Measurements from ENCODE around the gene IQCH.
A peak's percentile ranks its signal among the peaks of the same experiment; 100 is the strongest.

The IQCH gene

GRCh38 chr15:67505675-67506572 is 251.3 kb downstream of the IQCH start:
- no peaks in the 10 kb centered on the region for H3K9me3 ChIP-seq (ENCODE audit: low read length)
- H3K4me2 ChIP-seq (ENCODE audit: low read length): no peak overlapping the region
- no peak overlapping the region for H2AFZ ChIP-seq (ENCODE audit: low read length)
- H3K4me3 ChIP-seq (ENCODE audit: low read depth, low read length, poor library complexity, severe bottlenecking): no peak overlapping the region
- peak overlapping the region; percentile 13 for H3K27ac ChIP-seq (ENCODE audit: low read depth, low read length, poor library complexity, severe bottlenecking)
- H3K79me2 ChIP-seq (ENCODE audit: insufficient read depth, low read length): no peaks in the 10 kb centered on the region
- no peaks in the 10 kb centered on the region for H3K9me2 ChIP-seq (ENCODE audit: low read depth, low read length)
- H3K9ac ChIP-seq (ENCODE audit: low read length): no peak overlapping the region
- H3K27me3 ChIP-seq (ENCODE audit: insufficient read depth, low read length): no peaks in the 10 kb centered on the region
- H3K4me1 ChIP-seq (ENCODE audit: insufficient read depth, low read length, severe bottlenecking): peaks cover 39% of the 10 kb centered on the region
- no peaks in the 10 kb centered on the region for H4K20me1 ChIP-seq (ENCODE audit: insufficient read depth, low read length)
- H3K36me3 ChIP-seq (ENCODE audit: insufficient read depth, low read length): peaks cover 8% of the 10 kb centered on the region; the same call in 1 of the 2 replicates
- no peaks in the 10 kb centered on the region; the same call in 1 of the 2 replicates for H3F3A ChIP-seq (ENCODE audit: insufficient read depth, low read length)
- TF ChIP-seq CTCF (IDR thresholded peaks at IDR 0.05; ENCODE audit: low read length) (no peak), EZH2 (IDR thresholded peaks at IDR 0.05; ENCODE audit: borderline replicate concordance, low read length) (no peak)

GRCh38 chr15:67506775-67507747 is 252.5 kb downstream of the IQCH start:
- no peaks in the 10 kb centered on the region for H3K9me3 ChIP-seq (ENCODE audit: low read length)
- H3K4me2 ChIP-seq (ENCODE audit: low read length): no peak overlapping the region
- peaks cover 27% of the 10 kb centered on the region for H3K4me1 ChIP-seq (ENCODE audit: insufficient read depth, low read length, severe bottlenecking)
- H3K9me2 ChIP-seq (ENCODE audit: low read depth, low read length): no peaks in the 10 kb centered on the region
- H3K36me3 ChIP-seq (ENCODE audit: insufficient read depth, low read length): peaks cover 13% of the 10 kb centered on the region; the same call in 1 of the 2 replicates
- TF ChIP-seq EZH2 (IDR thresholded peaks at IDR 0.05; ENCODE audit: borderline replicate concordance, low read length): no peak
- no peak for TF ChIP-seq CTCF (IDR thresholded peaks at IDR 0.05; ENCODE audit: low read length)
- H3K27me3 ChIP-seq (ENCODE audit: insufficient read depth, low read length): no peaks in the 10 kb centered on the region
- no peak overlapping the region for H3K27ac ChIP-seq (ENCODE audit: low read depth, low read length, poor library complexity, severe bottlenecking)
- H4K20me1 ChIP-seq (ENCODE audit: insufficient read depth, low read length): no peaks in the 10 kb centered on the region
- no peak overlapping the region for H3K9ac ChIP-seq (ENCODE audit: low read length)
- no peaks in the 10 kb centered on the region for H3K79me2 ChIP-seq (ENCODE audit: insufficient read depth, low read length)
- no peak overlapping the region for H2AFZ ChIP-seq (ENCODE audit: low read length)
- no peak overlapping the region for H3K4me3 ChIP-seq (ENCODE audit: low read depth, low read length, poor library complexity, severe bottlenecking)
- no peaks in the 10 kb centered on the region; the same call in 1 of the 2 replicates for H3F3A ChIP-seq (ENCODE audit: insufficient read depth, low read length)

GRCh38 chr15:67508407-67508806 is 253.8 kb downstream of the IQCH start:
- no peaks in the 10 kb centered on the region for H4K20me1 ChIP-seq (ENCODE audit: insufficient read depth, low read length)
- H3K4me3 ChIP-seq (ENCODE audit: low read depth, low read length, poor library complexity, severe bottlenecking): no peak overlapping the region
- H2AFZ ChIP-seq (ENCODE audit: low read length): no peak overlapping the region
- H3K4me1 ChIP-seq (ENCODE audit: insufficient read depth, low read length, severe bottlenecking): peaks cover 15% of the 10 kb centered on the region
- TF ChIP-seq EZH2 (IDR thresholded peaks at IDR 0.05; ENCODE audit: borderline replicate concordance, low read length): no peak
- TF ChIP-seq CTCF (IDR thresholded peaks at IDR 0.05; ENCODE audit: low read length): no peak
- H3K27me3 ChIP-seq (ENCODE audit: insufficient read depth, low read length): no peaks in the 10 kb centered on the region
- H3F3A ChIP-seq (ENCODE audit: insufficient read depth, low read length): no peaks in the 10 kb centered on the region; the same call in 1 of the 2 replicates
- H3K36me3 ChIP-seq (ENCODE audit: insufficient read depth, low read length): peaks cover 26% of the 10 kb centered on the region; the same call in 1 of the 2 replicates
- no peak overlapping the region for H3K4me2 ChIP-seq (ENCODE audit: low read length)
- H3K9me3 ChIP-seq (ENCODE audit: low read length): no peaks in the 10 kb centered on the region
- no peak overlapping the region for H3K9ac ChIP-seq (ENCODE audit: low read length)
- no peak overlapping the region for H3K27ac ChIP-seq (ENCODE audit: low read depth, low read length, poor library complexity, severe bottlenecking)
- H3K79me2 ChIP-seq (ENCODE audit: insufficient read depth, low read length): no peaks in the 10 kb centered on the region
- no peaks in the 10 kb centered on the region for H3K9me2 ChIP-seq (ENCODE audit: low read depth, low read length)
